WTC11 (cell line): Measurements from ENCODE around the gene MIA3.

Source experiments
- CTCF ChIP-seq: fragments of 200-600 bp; IDR thresholded peaks from 2 replicates; pipeline ENCODE4 v1.8.0; 2022; ENCODE audit warnings: antibody characterized with exemption
- SP1 ChIP-seq: sonication (generic); formaldehyde crosslinking; conservative IDR thresholded peaks from 2 replicates; pipeline ENCODE4 v1.8.1; 2022; ENCODE audit warnings: missing genetic modification reagents
- ZBTB43 ChIP-seq: sonication (generic); formaldehyde crosslinking; IDR thresholded peaks from 2 replicates; pipeline ENCODE4 v1.8.1; 2023; ENCODE audit warnings: mild to moderate bottlenecking, missing genetic modification reagents

- TF ChIP-seq CTCF (no peak), ZBTB43 (CRISPR knock-in tag) (no peak), SP1 (CRISPR knock-in tag) (no peak)
These were observed 38.7 kb downstream of the MIA3 start for GRCh38 chr1:222656391-222657155.
